Panc1 (cell line): ENCODE data around the gene LY86. TPM values are rescaled to one million over a fixed set of nuclear protein-coding genes. Genes with fewer than 3 reads are reported as not detected.

Source experiments
- ATAC-seq: fragments of 200-7000 bp; cut with Tn5 transposase; 2 replicates; pipeline ENCODE4 v1.9.1; 2020; ENCODE audit warnings: mild to moderate bottlenecking, moderate library complexity
- BruUV-seq: library from RNA; stranded (reverse); fragments of 400-500 nt; replicated peaks from 2 replicates; lab custom pipeline; 2021; lab: Mats Ljungman, UMichigan
- CTCF ChIA-PET: fragments of 300-600 bp; sonication (Branson Sonifier 250); formaldehyde crosslinking; loops from one replicate; lab custom pipeline; 2022; ENCODE audit warnings: antibody characterized with exemption; lab: Charles Lee
- POLR2A ChIA-PET: fragments of 300-600 bp; sonication (Branson Sonifier 250); formaldehyde crosslinking; loops from one replicate; lab custom pipeline; 2022; ENCODE audit warnings: antibody characterized with exemption; lab: Charles Lee
- DNase-seq: peaks from one replicate; pipeline ENCODE4 v3.0.0-alpha.2; 2010; ENCODE audit warnings: low read depth, low spot score
- H3K27ac ChIP-seq: 2 replicates; pipeline ENCODE4 v1.5.1; 2011; ENCODE audit warnings: mild to moderate bottlenecking, low read length, inconsistent platforms
- H3K27me3 ChIP-seq: fragments of 200-500 bp; sonication (Bioruptor generic); 2 replicates; pipeline ENCODE4 v1.6.0; 2014; ENCODE audit warnings: low read length, inconsistent platforms; ENCODE audit not compliant: control insufficient read depth, insufficient read depth
- H3K36me3 ChIP-seq: fragments of 200-500 bp; sonication (Bioruptor generic); 2 replicates; pipeline ENCODE4 v1.5.1; 2014; ENCODE audit warnings: inconsistent platforms, mild to moderate bottlenecking, low read length, moderate library complexity; ENCODE audit not compliant: control insufficient read depth, insufficient read depth
- H3K4me1 ChIP-seq: 2 replicates; pipeline ENCODE4 v1.5.1; 2011; ENCODE audit warnings: inconsistent platforms, mild to moderate bottlenecking, low read length, moderate library complexity; ENCODE audit not compliant: control insufficient read depth, insufficient read depth
- H3K4me3 ChIP-seq, 2 experiments: 2 replicates each; pipeline ENCODE4 v1.5.1; 2011 to 2012; ENCODE audit warnings: low read depth in 2 of 2, low read length in 2 of 2, mild to moderate bottlenecking in 2 of 2, inconsistent platforms in 1 of 2, moderate library complexity in 1 of 2
- H3K9me3 ChIP-seq: fragments of 200-500 bp; sonication (Bioruptor generic); 2 replicates; pipeline ENCODE4 v1.5.1; 2014; ENCODE audit warnings: low read depth, mild to moderate bottlenecking, inconsistent platforms, low read length, moderate library complexity; ENCODE audit not compliant: control insufficient read depth, insufficient read depth
- POLR2AphosphoS5 ChIP-seq: IDR thresholded peaks from 2 replicates; pipeline ENCODE4 v1.6.1; 2012; ENCODE audit warnings: mild to moderate bottlenecking, low read depth, low read length, moderate library complexity
- SIN3A ChIP-seq: IDR thresholded peaks from 2 replicates; pipeline ENCODE4 v1.6.1; 2012; ENCODE audit warnings: low read depth, mild to moderate bottlenecking, low read length, moderate library complexity, borderline replicate concordance; ENCODE audit not compliant: insufficient read depth
- TCF7L2 ChIP-seq: IDR thresholded peaks from 2 replicates; pipeline ENCODE4 v1.6.1; 2011; ENCODE audit warnings: mild to moderate bottlenecking, low read depth, low read length, inconsistent platforms
- in situ Hi-C: cut with HindIII; loops from 2 replicates; pipeline ENCODE4 v1.10.0; 2016; ENCODE audit warnings: low sequenced_read_pairs, low pct_unique_long_range_greater_than_20kb
- intact Hi-C: fragments of 100-400 bp; cut with micrococcal nuclease; formaldehyde crosslinking; loops from one replicate; pipeline ENCODE4 v1.10.0; 2022; ENCODE audit not compliant: unreplicated experiment
- total RNA-seq: library from RNA; stranded (reverse); gene quantifications from one replicate; pipeline ENCODE4 v1.2.1, GENCODE V29; 2021; ENCODE audit not compliant: unreplicated experiment
- TF ChIP-seq, protein P1 (sequence below): fragments of 450-650 bp; IDR thresholded peaks from 2 replicates; pipeline ENCODE4 v1.5.1; 2017; ENCODE audit warnings: mild to moderate bottlenecking
- TF ChIP-seq, protein P2 (sequence below), 2 experiments: IDR thresholded peaks; 2 replicates each; pipeline ENCODE4 v1.6.1; 2011 to 2012; ENCODE audit warnings: low read depth in 2 of 2, control low read depth in 1 of 2, low read length in 1 of 2, mild to moderate bottlenecking in 1 of 2, moderate library complexity in 1 of 2; ENCODE audit not compliant: insufficient read depth in 1 of 2

LY86 gene
- total RNA-seq, 1 experiment from 2014 or later: not detected

DNA sequence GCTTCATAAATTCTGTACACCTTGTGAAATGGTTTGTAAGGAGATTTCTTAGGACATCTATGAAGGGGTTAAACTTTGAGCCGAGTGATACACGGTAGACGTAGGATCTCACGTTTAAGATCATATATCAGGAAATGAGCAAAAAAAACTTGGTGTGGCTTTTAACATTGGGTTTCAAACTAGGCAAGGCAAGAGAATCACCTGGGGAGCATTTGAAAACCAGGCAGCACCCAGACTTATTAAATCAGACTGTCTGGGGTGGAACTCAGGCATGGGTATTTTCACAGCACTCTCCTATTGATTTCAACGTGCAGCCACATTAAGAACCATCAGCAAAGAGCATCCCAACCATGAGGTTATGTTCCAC is 26.4 kb downstream of the LY86 start:
- BruUV-seq: no TSS peak
- Histone ChIP-seq H3K9me3 (no peaks in the 10 kb centered on the region), H3K4me3 (no peak overlapping the region), H3K27ac (no peak overlapping the region), H3K4me1 (no peaks in the 10 kb centered on the region), H3K36me3 (no peaks in the 10 kb centered on the region), H3K27me3 (no peaks in the 10 kb centered on the region)
- intact Hi-C loops: no loop called here
- ATAC-seq (no peak), DNase-seq (no peak)
- ChIA-PET CTCF (no interaction called here), POLR2A (interaction anchor here (0.6 kb wide), 1 partner anchor 1919 kb away, joined by 3 read pairs; no protein-coding TSS in a partner anchor)
- in situ Hi-C loops: no loop called here
- no peak for TF ChIP-seq POLR2AphosphoS5
- TF ChIP-seq TCF7L2: no peak
- TF ChIP-seq SIN3A: no peak
- TF ChIP-seq, protein P1, sequence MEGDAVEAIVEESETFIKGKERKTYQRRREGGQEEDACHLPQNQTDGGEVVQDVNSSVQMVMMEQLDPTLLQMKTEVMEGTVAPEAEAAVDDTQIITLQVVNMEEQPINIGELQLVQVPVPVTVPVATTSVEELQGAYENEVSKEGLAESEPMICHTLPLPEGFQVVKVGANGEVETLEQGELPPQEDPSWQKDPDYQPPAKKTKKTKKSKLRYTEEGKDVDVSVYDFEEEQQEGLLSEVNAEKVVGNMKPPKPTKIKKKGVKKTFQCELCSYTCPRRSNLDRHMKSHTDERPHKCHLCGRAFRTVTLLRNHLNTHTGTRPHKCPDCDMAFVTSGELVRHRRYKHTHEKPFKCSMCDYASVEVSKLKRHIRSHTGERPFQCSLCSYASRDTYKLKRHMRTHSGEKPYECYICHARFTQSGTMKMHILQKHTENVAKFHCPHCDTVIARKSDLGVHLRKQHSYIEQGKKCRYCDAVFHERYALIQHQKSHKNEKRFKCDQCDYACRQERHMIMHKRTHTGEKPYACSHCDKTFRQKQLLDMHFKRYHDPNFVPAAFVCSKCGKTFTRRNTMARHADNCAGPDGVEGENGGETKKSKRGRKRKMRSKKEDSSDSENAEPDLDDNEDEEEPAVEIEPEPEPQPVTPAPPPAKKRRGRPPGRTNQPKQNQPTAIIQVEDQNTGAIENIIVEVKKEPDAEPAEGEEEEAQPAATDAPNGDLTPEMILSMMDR: no peak
- TF ChIP-seq, protein P2, sequence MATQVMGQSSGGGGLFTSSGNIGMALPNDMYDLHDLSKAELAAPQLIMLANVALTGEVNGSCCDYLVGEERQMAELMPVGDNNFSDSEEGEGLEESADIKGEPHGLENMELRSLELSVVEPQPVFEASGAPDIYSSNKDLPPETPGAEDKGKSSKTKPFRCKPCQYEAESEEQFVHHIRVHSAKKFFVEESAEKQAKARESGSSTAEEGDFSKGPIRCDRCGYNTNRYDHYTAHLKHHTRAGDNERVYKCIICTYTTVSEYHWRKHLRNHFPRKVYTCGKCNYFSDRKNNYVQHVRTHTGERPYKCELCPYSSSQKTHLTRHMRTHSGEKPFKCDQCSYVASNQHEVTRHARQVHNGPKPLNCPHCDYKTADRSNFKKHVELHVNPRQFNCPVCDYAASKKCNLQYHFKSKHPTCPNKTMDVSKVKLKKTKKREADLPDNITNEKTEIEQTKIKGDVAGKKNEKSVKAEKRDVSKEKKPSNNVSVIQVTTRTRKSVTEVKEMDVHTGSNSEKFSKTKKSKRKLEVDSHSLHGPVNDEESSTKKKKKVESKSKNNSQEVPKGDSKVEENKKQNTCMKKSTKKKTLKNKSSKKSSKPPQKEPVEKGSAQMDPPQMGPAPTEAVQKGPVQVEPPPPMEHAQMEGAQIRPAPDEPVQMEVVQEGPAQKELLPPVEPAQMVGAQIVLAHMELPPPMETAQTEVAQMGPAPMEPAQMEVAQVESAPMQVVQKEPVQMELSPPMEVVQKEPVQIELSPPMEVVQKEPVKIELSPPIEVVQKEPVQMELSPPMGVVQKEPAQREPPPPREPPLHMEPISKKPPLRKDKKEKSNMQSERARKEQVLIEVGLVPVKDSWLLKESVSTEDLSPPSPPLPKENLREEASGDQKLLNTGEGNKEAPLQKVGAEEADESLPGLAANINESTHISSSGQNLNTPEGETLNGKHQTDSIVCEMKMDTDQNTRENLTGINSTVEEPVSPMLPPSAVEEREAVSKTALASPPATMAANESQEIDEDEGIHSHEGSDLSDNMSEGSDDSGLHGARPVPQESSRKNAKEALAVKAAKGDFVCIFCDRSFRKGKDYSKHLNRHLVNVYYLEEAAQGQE (IDR thresholded peaks at IDR 0.05; ENCODE audit: insufficient read depth in 1 of 2, low read depth in 2 of 2, low read length in 1 of 2): no peak

DNA sequence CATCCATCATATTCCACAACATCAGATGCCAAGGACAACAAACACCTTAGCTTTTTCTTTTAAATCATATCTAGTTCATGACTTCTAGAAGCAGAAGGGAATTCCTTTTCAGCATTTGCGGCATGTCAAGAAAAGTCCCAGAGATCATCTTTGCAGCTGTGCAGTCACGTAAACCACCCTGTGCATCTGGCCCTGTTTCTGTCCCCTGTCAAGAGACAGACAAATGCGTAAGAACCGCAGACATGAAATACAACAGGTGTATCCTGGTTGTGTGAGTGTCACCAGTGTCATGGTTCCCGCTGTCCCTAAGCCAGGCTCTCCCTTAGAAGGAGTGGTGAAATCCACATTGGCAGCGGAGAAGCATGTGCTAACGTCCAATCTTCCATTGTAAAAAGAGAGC is 28.1 kb downstream of the LY86 start:
- H3K27me3 ChIP-seq: 0 out of 2 replicates have a peak, but pooled peaks cover 1% of the 10 kb centered on the region
- CTCF ChIA-PET: no interaction called here
- no peaks in the 10 kb centered on the region for H3K4me1 ChIP-seq
- in situ Hi-C loops: no loop called here
- no peak for ATAC-seq
- no peak overlapping the region for H3K4me3 ChIP-seq
- TF ChIP-seq, protein P1: no peak
- TF ChIP-seq, protein P2 (IDR thresholded peaks at IDR 0.05; ENCODE audit: insufficient read depth in 1 of 2, low read depth in 2 of 2, low read length in 1 of 2): no peak
- no peak for TF ChIP-seq POLR2AphosphoS5
- no peak for TF ChIP-seq SIN3A
- TF ChIP-seq TCF7L2: no peak
- intact Hi-C loops: no loop called here
- POLR2A ChIA-PET: no interaction called here
- H3K27ac ChIP-seq: no peak overlapping the region
- DNase-seq: no peak
- BruUV-seq: no TSS peak
- H3K36me3 ChIP-seq: no peaks in the 10 kb centered on the region
- no peaks in the 10 kb centered on the region for H3K9me3 ChIP-seq
